ENCODE data around the gene PRCP. TPM values are rescaled to one million over a fixed set of nuclear protein-coding genes. Genes with fewer than 3 reads are reported as not detected.

Gene PRCP
- total RNA-seq, 1 donor: 41.1 TPM

GRCh38 chr11:82776377-82776776 lies 123.9 kb downstream of the PRCP start:
- no peak overlapping the region for H3K4me3 ChIP-seq (ENCODE audit: low read depth, low read length)
- no peak for TF ChIP-seq CTCF (IDR thresholded peaks at IDR 0.05; ENCODE audit: insufficient read depth, low read length)
- DNase-seq (ENCODE audit: low read depth): no peak

- DNase-seq (ENCODE audit: low read depth): peak; percentile 61
- H3K4me3 ChIP-seq (ENCODE audit: low read depth, low read length): no peak overlapping the region
- peak; percentile 94 for TF ChIP-seq CTCF (IDR thresholded peaks at IDR 0.05; ENCODE audit: insufficient read depth, low read length)
Measured at GRCh38 chr11:82775736-82776346, 124.4 kb downstream of the PRCP start.

GRCh38 chr11:82775218-82775617 lies 125.0 kb downstream of the PRCP start:
- H3K4me3 ChIP-seq (ENCODE audit: low read depth, low read length): no peak overlapping the region
- TF ChIP-seq CTCF (IDR thresholded peaks at IDR 0.05; ENCODE audit: insufficient read depth, low read length): no peak

More at GRCh38 chr11:82775218-82775617, 125.0 kb downstream of the PRCP start:
- DNase-seq (ENCODE audit: low read depth): no peak

Other genes starting within 250 kb of the PRCP start
- 0.25 TPM in 1 of 2 replicates, not detected in the other for gene FAM181B, start 166.6 kb downstream of the PRCP start, total RNA-seq (ENCODE audit: low replicate concordance)
- gene DDIAS, start 1.3 kb upstream of the PRCP start, total RNA-seq (ENCODE audit: low replicate concordance): 0.16 and 14.3 TPM in 2 replicates
- 11.7 and 25.9 TPM in 2 replicates for gene RAB30, start 171.5 kb upstream of the PRCP start, total RNA-seq (ENCODE audit: low replicate concordance)

Measured in fibroblast of the aortic adventitia (primary cell).